AG20443 (cell line): ENCODE results near the gene DRD5.

Experiments used
- DNase-seq: peaks from one replicate; pipeline ENCODE4 v3.0.0; 2012; ENCODE audit warnings: low spot score, mixed read lengths

The DRD5 gene

DNA sequence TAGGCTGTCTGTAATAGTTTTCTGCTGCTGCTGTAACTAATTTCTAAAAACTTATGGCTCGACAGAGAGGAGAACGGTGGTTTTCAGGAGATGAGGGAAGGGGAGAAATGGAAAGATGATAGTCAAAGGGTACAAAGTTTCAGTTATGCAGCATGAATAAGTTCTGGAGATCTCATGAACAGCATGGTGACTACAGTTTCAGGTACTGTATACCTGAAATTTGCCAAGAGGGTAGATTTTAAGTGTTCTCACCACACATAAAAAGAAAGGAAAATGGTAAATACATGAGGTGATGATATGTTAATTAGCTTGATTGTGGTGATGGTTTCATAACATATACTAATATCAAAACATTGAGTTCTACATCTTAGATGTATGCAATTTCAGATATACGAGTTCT, 34.9 kb downstream of the DRD5 start:
- no peak for DNase-seq

GRCh38 chr4:9820343-9820742, 38.9 kb downstream of the DRD5 start:
- DNase-seq: no peak

GRCh38 chr4:9825049-9825448, 43.6 kb downstream of the DRD5 start:
- no peak for DNase-seq

DNA sequence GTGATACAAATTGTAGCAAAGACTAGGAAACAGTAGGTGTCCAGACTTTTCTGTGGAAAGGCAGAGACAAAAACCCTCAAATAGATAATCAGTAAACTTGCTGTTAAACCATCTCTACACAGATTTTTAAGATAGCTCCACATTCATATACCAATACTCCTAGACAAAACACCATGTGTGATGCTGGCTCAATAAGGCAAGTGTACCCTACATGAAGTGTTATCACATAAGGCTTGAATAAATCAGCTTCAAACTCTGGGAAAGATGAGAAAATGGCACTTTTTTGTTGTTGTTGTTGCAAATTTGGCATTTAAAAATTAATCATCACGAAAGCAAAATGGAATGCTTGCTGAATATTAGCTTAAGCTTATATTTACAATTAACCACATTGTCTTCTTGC, 45.1 kb downstream of the DRD5 start:
- no peak for DNase-seq

DNA sequence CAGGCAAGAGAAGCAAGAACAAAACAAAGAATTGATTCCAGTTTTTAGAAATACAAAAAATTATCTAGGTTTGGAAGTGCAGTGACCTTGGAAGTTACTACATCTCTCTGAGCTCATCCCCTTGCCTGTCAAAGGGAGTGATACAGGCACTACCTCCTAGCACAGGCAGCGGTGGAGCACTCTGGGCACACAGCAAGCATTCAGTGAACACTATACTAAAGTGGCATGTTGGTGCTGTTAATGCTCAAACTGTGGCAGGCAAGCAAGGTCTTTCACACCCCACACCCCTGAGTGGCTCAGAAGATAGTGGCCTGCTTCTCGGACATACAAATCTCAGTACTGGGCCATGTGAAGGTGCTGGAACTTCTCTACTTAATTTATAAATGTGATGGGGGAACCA, 51.2 kb downstream of the DRD5 start:
- DNase-seq: no peak

GRCh38 chr4:9833421-9833820, 52.0 kb downstream of the DRD5 start:
- no peak for DNase-seq
